ENCODE data around the gene IL17F.

GRCh38 chr6:52262620-52263344, 18.5 kb upstream of the IL17F start:
- TF ChIP-seq CTCF (conservative IDR thresholded peaks at IDR 0.05 in 1 of 2, IDR thresholded peaks at IDR 0.05 in 1 of 2; ENCODE audit: low read depth in 1 of 2, low read length in 2 of 2) (no peak), EZH2 (IDR thresholded peaks at IDR 0.05; ENCODE audit: low read length, missing control alignments) (no peak)
